Heart right ventricle (tissue), 16 donors: ENCODE data around the gene NELFCD. TPM values are rescaled to one million over a fixed set of nuclear protein-coding genes. Genes with fewer than 3 reads are reported as not detected.

Experiments used
- ATAC-seq, 8 donors: fragments of 200-7000 bp; cut with Tn5 transposase; one replicate each; pipeline ENCODE4 v1.9.1; 2020; ENCODE audit warnings: mild to moderate bottlenecking in 8 of 8, moderate library complexity in 8 of 8, moderate number of reproducible peaks in 1 of 8
- DNase-seq, 2 donors: peaks; one replicate each; pipeline ENCODE4 v3.0.0-alpha.2; 2020
- H3K27ac ChIP-seq, 10 donors: fragments of 200-600 bp; sonication (generic) in 2 of 10; one replicate each; pipeline versions ENCODE4 v1.5.0 to v1.8.0; 2020 to 2022; ENCODE audit warnings: mild to moderate bottlenecking in 3 of 10
- H3K27me3 ChIP-seq, 7 donors: fragments of 200-600 bp; one replicate each; pipeline ENCODE4 v1.8.0; 2021 to 2022; ENCODE audit warnings: mild to moderate bottlenecking in 2 of 7
- H3K36me3 ChIP-seq, 9 donors: fragments of 200-600 bp; sonication (generic) in 1 of 9; one replicate each; pipeline versions ENCODE4 v1.5.0 to v1.8.0; 2020 to 2022; ENCODE audit warnings: mild to moderate bottlenecking in 2 of 9
- H3K4me1 ChIP-seq, 9 donors: fragments of 200-600 bp; sonication (generic) in 1 of 9; one replicate each; pipeline versions ENCODE4 v1.5.0 to v1.8.0; 2020 to 2022; ENCODE audit warnings: mild to moderate bottlenecking in 4 of 9
- H3K4me3 ChIP-seq, 10 donors: fragments of 200-600 bp; sonication (generic) in 2 of 10; one replicate each; pipeline versions ENCODE4 v1.5.0 to v1.8.0; 2020 to 2022; ENCODE audit warnings: mild to moderate bottlenecking in 7 of 10, moderate library complexity in 2 of 10
- H3K9me3 ChIP-seq, 11 donors: fragments of 200-600 bp in 10 of 11; sonication (generic) in 2 of 11; one replicate each; pipeline versions ENCODE4 v1.5.0 to v1.8.0; 2013 to 2022; ENCODE audit warnings: mild to moderate bottlenecking in 2 of 11, control low read depth in 1 of 11, moderate library complexity in 1 of 11
- WGBS, 2 donors: extraction: QIAGEN DNeasy Blood & Tissue Kit; methylation state at CpG; one replicate each; pipeline ENCODE4 v1.1.7; 2013; ENCODE audit warnings: inconsistent platforms in 1 of 2; 5-methylcytosine and 5-hydroxymethylcytosine counted together
- intact Hi-C, 10 donors: fragments of 100-400 bp; cut with DNase I; formaldehyde crosslinking; loops; one replicate each; pipeline versions ENCODE4 v1.11.1 to v1.14.2; 2022
- polyA plus RNA-seq, 2 donors: library from polyadenylated mRNA; stranded (reverse); fragments of 200-250 nt; gene quantifications; one replicate each; pipeline ENCODE4 v1.2.3, GENCODE V29; 2013
- total RNA-seq, 10 donors: library from RNA; stranded (reverse); fragmentation: NEBNext Ultra II Directional in 3 of 10; extraction: Animal tissue kit (Norgen Biotek cat#: 25700) in 3 of 10; gene quantifications; one replicate each; pipeline versions ENCODE4 v1.2.1 to v1.2.4, GENCODE V29; 2021 to 2023
- TF ChIP-seq, protein P1 (sequence below), 9 donors: fragments of 200-600 bp; sonication (generic) in 2 of 9; IDR thresholded peaks; one replicate each; pipeline versions ENCODE4 v1.5.0 to v1.8.0; 2021 to 2022; ENCODE audit warnings: antibody characterized with exemption in 9 of 9, mild to moderate bottlenecking in 5 of 9, moderate library complexity in 1 of 9
- donor health status: Arrhythmogenic right ventricular cardiomyopathy.
- donor health status: ischemic (EF 13 %, LVEDD 7.1; RV severe dilation, severe dysfunction).
- donor health status: healthy with polysubstance abuse.
- donor health status: DM: no; HTN: yes; CAD: no.
- donor health status: DM: no; HTN: no; CAD: no.
- donor health status: ischemic (EF 25% LVEDD 6.9; RV normal size, moderate dysfunction).
- donor health status: ischemic (EF 25% LVEDD 5.7; RV mildly dilated, moderate dysfunction).
- donor health status: healthy.
- donor health status: DM: yes; HTN: yes; CAD: no.
- donor health status: Ischemic cardiomyopathy.
- donor health status: ischemic (EF 35%, LVEDD 5.7; RV mildly dilated, moderate dysfunction).
- donor health status: nonischemic (EF 11% LVEDD 7.7; RV severe dilation, severe dysfunction).
- donor health status: DM: yes; HTN: yes; CAD: no.
- donor health status: PGD.
- donor health status: ischemic (EF 29% LVEDD 5.4; RV normal size, mild dysfunction).
- donor health status: nonischemic (EF 23%, LVEDD 6.1; RV moderate dilation, normal function).

Gene NELFCD
- total and polyA plus RNA-seq, 12 donors, result 22.8 to 48.1 (median 31.1) TPM

- 86 to 88% methylated on average over 17 of the region's 17 CpGs for WGBS, 2 donors
- ATAC-seq, result no peak
- no peak for DNase-seq
- Histone ChIP-seq H3K27me3 (no peaks in the 10 kb centered on the region), H3K9me3 (no peaks in the 10 kb centered on the region), H3K4me1 (peaks cover 21 to 47% (median 35%) of the 10 kb centered on the region in 9 donors), H3K27ac (peak overlapping the region in 1 of 10 donors; percentile 98), H3K4me3 (no peak overlapping the region), H3K36me3 (peaks cover 0 to 67% (median 26%) of the 10 kb centered on the region in 9 donors)
- intact Hi-C loops, result no loop called here
- TF ChIP-seq, protein P1, sequence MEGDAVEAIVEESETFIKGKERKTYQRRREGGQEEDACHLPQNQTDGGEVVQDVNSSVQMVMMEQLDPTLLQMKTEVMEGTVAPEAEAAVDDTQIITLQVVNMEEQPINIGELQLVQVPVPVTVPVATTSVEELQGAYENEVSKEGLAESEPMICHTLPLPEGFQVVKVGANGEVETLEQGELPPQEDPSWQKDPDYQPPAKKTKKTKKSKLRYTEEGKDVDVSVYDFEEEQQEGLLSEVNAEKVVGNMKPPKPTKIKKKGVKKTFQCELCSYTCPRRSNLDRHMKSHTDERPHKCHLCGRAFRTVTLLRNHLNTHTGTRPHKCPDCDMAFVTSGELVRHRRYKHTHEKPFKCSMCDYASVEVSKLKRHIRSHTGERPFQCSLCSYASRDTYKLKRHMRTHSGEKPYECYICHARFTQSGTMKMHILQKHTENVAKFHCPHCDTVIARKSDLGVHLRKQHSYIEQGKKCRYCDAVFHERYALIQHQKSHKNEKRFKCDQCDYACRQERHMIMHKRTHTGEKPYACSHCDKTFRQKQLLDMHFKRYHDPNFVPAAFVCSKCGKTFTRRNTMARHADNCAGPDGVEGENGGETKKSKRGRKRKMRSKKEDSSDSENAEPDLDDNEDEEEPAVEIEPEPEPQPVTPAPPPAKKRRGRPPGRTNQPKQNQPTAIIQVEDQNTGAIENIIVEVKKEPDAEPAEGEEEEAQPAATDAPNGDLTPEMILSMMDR (IDR thresholded peaks at IDR 0.05), result no peak
Observed at GRCh38 chr20:59002874-59003399, 21.9 kb downstream of the NELFCD start.

GRCh38 chr20:59003836-59004492 is 22.9 kb downstream of the NELFCD start:
- Histone ChIP-seq H3K36me3 (peaks cover 0 to 56% (median 18%) of the 10 kb centered on the region in 9 donors), H3K9me3 (no peaks in the 10 kb centered on the region), H3K27me3 (no peaks in the 10 kb centered on the region), H3K27ac (peak overlapping the region in 7 of 10 donors; percentile 22 to 98 (median 87)), H3K4me1 (peaks cover 21 to 56% (median 36%) of the 10 kb centered on the region in 9 donors), H3K4me3 (peak overlapping the region in 5 of 10 donors; percentile 65 to 95 (median 88))
- no peak for DNase-seq
- ATAC-seq, result no peak
- 84 to 87% methylated on average over 16 of the region's 16 CpGs for WGBS, 2 donors
- intact Hi-C loops, result no loop called here
- TF ChIP-seq, protein P1 (IDR thresholded peaks at IDR 0.05), result no peak

DNA sequence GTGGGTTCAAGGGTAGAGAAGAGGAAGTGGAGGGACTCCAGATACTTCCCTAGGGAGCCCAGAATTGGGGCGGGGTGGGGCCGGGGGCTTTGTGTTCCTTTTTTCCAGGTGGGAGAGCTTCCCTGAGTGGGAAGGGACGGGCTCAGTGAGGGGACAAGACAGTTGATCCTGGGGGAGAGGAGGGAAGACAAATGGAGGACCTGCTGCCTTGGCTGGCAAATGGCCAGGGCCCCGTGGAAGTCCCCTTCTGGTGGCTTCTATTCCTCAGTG is 23.4 kb downstream of the NELFCD start:
- Histone ChIP-seq H3K4me3 (peak overlapping the region in 5 of 10 donors; percentile 65 to 95 (median 88)), H3K36me3 (peaks cover 0 to 52% (median 13%) of the 10 kb centered on the region in 9 donors), H3K4me1 (peaks cover 21 to 59% (median 36%) of the 10 kb centered on the region in 9 donors), H3K27ac (peak overlapping the region in 9 of 10 donors; percentile 9 to 98 (median 87)), H3K9me3 (no peaks in the 10 kb centered on the region), H3K27me3 (no peaks in the 10 kb centered on the region)
- ATAC-seq, result no peak
- TF ChIP-seq, protein P1 (IDR thresholded peaks at IDR 0.05), result no peak
- intact Hi-C loops, result no loop called here
- 44 to 60% methylated on average over 4 of the region's 4 CpGs for WGBS, 2 donors
- peak; percentile 53 to 59 for DNase-seq

DNA sequence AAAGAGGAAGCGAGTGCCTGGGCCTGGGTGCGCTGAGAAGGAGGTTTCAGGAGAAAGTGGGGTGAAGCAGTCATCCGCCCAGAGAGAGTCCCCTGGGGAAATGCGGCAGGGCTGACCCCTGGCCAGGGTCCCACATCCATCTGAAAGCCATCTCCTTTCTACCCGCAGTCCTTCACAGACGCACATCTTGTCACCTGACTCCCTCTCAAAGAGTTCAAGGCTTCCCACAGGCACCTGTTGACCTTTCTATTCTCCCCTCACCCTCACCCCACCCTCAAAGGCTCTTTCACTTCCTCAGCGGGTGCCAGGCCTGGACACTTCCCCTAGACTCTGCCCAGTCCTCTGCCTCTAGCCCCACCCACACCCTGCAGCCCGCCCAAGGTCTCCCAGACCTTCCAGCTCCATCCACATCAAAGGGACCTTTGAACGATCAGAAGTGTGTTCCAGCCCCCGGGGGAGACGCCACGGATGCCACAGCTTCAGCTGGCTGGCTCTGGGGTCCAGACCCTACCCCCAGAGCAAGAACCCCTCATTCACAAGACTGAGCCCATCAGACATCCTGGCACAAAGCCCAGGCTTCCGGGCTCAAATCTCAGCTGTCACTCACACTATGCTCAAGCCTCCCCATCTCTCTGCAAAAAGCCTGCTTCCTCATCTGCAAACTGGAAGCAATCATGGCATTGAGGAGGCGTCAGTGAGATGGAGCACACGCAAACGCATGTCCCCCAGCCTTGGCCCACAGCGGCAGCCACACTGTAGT is 23.9 kb downstream of the NELFCD start:
- intact Hi-C loops, result no loop called here
- peaks cover 0 to 47% (median 10%) of the 10 kb centered on the region in 9 donors for H3K36me3 ChIP-seq
- no peaks in the 10 kb centered on the region for H3K27me3 ChIP-seq
- 40 to 48% methylated on average over 17 of the region's 17 CpGs for whole genome bisulfite sequencing, 2 donors
- TF ChIP-seq, protein P1 (IDR thresholded peaks at IDR 0.05), result no peak
- H3K27ac ChIP-seq, result peak overlapping the region in 8 of 10 donors; percentile 80 to 98 (median 91)
- H3K4me3 ChIP-seq, result peak overlapping the region in 8 of 10 donors; percentile 65 to 95 (median 86)
- peaks cover 21 to 62% (median 37%) of the 10 kb centered on the region in 9 donors for H3K4me1 ChIP-seq
- no peaks in the 10 kb centered on the region for H3K9me3 ChIP-seq
- DNase-seq (peak; percentile 58 to 64), ATAC-seq (peak in 7 of 8 donors; percentile 45 to 63 (median 54))
